Stimulated activated memory B cell treated with anti-CD40 and anti-IgM and Interleukin-4, amounts not matched to agents 10 μg/mL and 1 μg/mL and 100 μg/mL, for 72 hours (primary cell): ENCODE results near the gene PPP3CA.
"Not testable (repeated sequence)": the region's sequence is repeated elsewhere in the genome, so short reads cannot be mapped to it uniquely, and the experiment has no call there.

ENCODE experiments used
- ATAC-seq: fragments of 150-1000 bp; cut with Tn5 transposase; 2 replicates; pipeline ENCODE4 v1.10.0; 2021
- H3K27ac Mint-ChIP-seq: one replicate; pipeline ENCODE4 v1.8.0; 2022; ENCODE audit warnings: mild to moderate bottlenecking, mixed read lengths
- H3K27me3 Mint-ChIP-seq: one replicate; pipeline ENCODE4 v1.8.0; 2022; ENCODE audit warnings: mixed read lengths
- H3K36me3 Mint-ChIP-seq: one replicate; pipeline ENCODE4 v1.8.0; 2022; ENCODE audit warnings: mixed read lengths
- H3K4me1 Mint-ChIP-seq: one replicate; pipeline ENCODE4 v1.8.0; 2022; ENCODE audit warnings: mixed read lengths
- H3K4me3 Mint-ChIP-seq: one replicate; pipeline ENCODE4 v1.8.0; 2022; ENCODE audit warnings: mild to moderate bottlenecking, moderate library complexity, mixed read lengths
- H3K9me3 Mint-ChIP-seq: one replicate; pipeline ENCODE4 v1.8.0; 2022; ENCODE audit warnings: mixed read lengths

PPP3CA gene

GRCh38 chr4:101200561-101200960 lies 146.8 kb downstream of the PPP3CA start:
- Mint-ChIP-seq H3K4me1 (peaks cover 51% of the 10 kb centered on the region), H3K36me3 (peaks cover 6% of the 10 kb centered on the region), H3K27ac (peak overlapping the region; percentile 81), H3K27me3 (no peaks in the 10 kb centered on the region), H3K9me3 (no peaks in the 10 kb centered on the region), H3K4me3 (no peak overlapping the region)
- no peak for ATAC-seq

- H3K36me3 Mint-ChIP-seq = peaks cover 8% of the 10 kb centered on the region
These were observed 147.6 kb downstream of the PPP3CA start for GRCh38 chr4:101199507-101200285.

GRCh38 chr4:101198682-101199339 lies 148.5 kb downstream of the PPP3CA start:
- Mint-ChIP-seq H3K36me3 (peaks cover 8% of the 10 kb centered on the region), H3K27ac (peak overlapping the region; percentile 72), H3K27me3 (no peaks in the 10 kb centered on the region), H3K4me1 (peaks cover 47% of the 10 kb centered on the region), H3K9me3 (no peaks in the 10 kb centered on the region), H3K4me3 (no peak overlapping the region)
- ATAC-seq = no peak

More at GRCh38 chr4:101199507-101200285, 147.6 kb downstream of the PPP3CA start:
- H3K4me1 Mint-ChIP-seq = peaks cover 47% of the 10 kb centered on the region
- ATAC-seq = no peak
- H3K9me3 Mint-ChIP-seq = no peaks in the 10 kb centered on the region
- no peak overlapping the region for H3K4me3 Mint-ChIP-seq
- no peaks in the 10 kb centered on the region for H3K27me3 Mint-ChIP-seq
- no peak overlapping the region for H3K27ac Mint-ChIP-seq

- no peak for ATAC-seq
- H3K4me3 Mint-ChIP-seq = no peak overlapping the region
These were observed 150.0 kb downstream of the PPP3CA start for GRCh38 chr4:101197350-101197749.

GRCh38 chr4:101192244-101192643 lies 155.1 kb downstream of the PPP3CA start:
- peaks cover 34% of the 10 kb centered on the region for H3K4me1 Mint-ChIP-seq
- ATAC-seq = no peak
- no peaks in the 10 kb centered on the region for H3K27me3 Mint-ChIP-seq
- H3K9me3 Mint-ChIP-seq = no peaks in the 10 kb centered on the region
- H3K4me3 Mint-ChIP-seq = no peak overlapping the region
- H3K36me3 Mint-ChIP-seq = peaks cover 30% of the 10 kb centered on the region
- H3K27ac Mint-ChIP-seq = peak overlapping the region; percentile 41

More at GRCh38 chr4:101197350-101197749, 150.0 kb downstream of the PPP3CA start:
- Mint-ChIP-seq H3K9me3 (no peaks in the 10 kb centered on the region), H3K4me1 (peaks cover 51% of the 10 kb centered on the region), H3K36me3 (peaks cover 17% of the 10 kb centered on the region), H3K27ac (no peak overlapping the region), H3K27me3 (no peaks in the 10 kb centered on the region)

GRCh38 chr4:101191302-101192098 lies 155.8 kb downstream of the PPP3CA start:
- peaks cover 40% of the 10 kb centered on the region for H3K4me1 Mint-ChIP-seq
- H3K27ac Mint-ChIP-seq = peak overlapping the region; percentile 41
- no peaks in the 10 kb centered on the region for H3K9me3 Mint-ChIP-seq
- ATAC-seq = no peak
- H3K36me3 Mint-ChIP-seq = peaks cover 30% of the 10 kb centered on the region
- no peaks in the 10 kb centered on the region for H3K27me3 Mint-ChIP-seq
- H3K4me3 Mint-ChIP-seq = no peak overlapping the region

GRCh38 chr4:101190751-101191150 lies 156.6 kb downstream of the PPP3CA start:
- ATAC-seq = no peak
- H3K4me3 Mint-ChIP-seq = no peak overlapping the region
- H3K4me1 Mint-ChIP-seq = peaks cover 41% of the 10 kb centered on the region
- H3K9me3 Mint-ChIP-seq = no peaks in the 10 kb centered on the region
- no peaks in the 10 kb centered on the region for H3K27me3 Mint-ChIP-seq
- peaks cover 26% of the 10 kb centered on the region for H3K36me3 Mint-ChIP-seq
- no peak overlapping the region for H3K27ac Mint-ChIP-seq

- Mint-ChIP-seq H3K9me3 (no peaks in the 10 kb centered on the region), H3K36me3 (peaks cover 32% of the 10 kb centered on the region), H3K27me3 (no peaks in the 10 kb centered on the region), H3K4me3 (no peak overlapping the region), H3K27ac (no peak overlapping the region), H3K4me1 (peaks cover 58% of the 10 kb centered on the region)
- no peak for ATAC-seq
These were observed 158.4 kb downstream of the PPP3CA start for GRCh38 chr4:101188906-101189305.

- ATAC-seq = no peak
- H3K36me3 Mint-ChIP-seq = peaks cover 38% of the 10 kb centered on the region
These were observed 159.5 kb downstream of the PPP3CA start for GRCh38 chr4:101187841-101188240.

GRCh38 chr4:101186567-101187184 lies 160.7 kb downstream of the PPP3CA start:
- peaks cover 41% of the 10 kb centered on the region for H3K36me3 Mint-ChIP-seq
- peaks cover 58% of the 10 kb centered on the region for H3K4me1 Mint-ChIP-seq
- no peaks in the 10 kb centered on the region for H3K27me3 Mint-ChIP-seq
- H3K9me3 Mint-ChIP-seq = no peaks in the 10 kb centered on the region
- H3K4me3 Mint-ChIP-seq = no peak overlapping the region
- no peak for ATAC-seq
- peak overlapping the region; percentile 19 for H3K27ac Mint-ChIP-seq

More at GRCh38 chr4:101187841-101188240, 159.5 kb downstream of the PPP3CA start:
- Mint-ChIP-seq H3K9me3 (no peaks in the 10 kb centered on the region), H3K27me3 (no peaks in the 10 kb centered on the region), H3K4me3 (no peak overlapping the region), H3K27ac (no peak overlapping the region), H3K4me1 (peaks cover 59% of the 10 kb centered on the region)

- Mint-ChIP-seq H3K27me3 (no peaks in the 10 kb centered on the region), H3K4me1 (peaks cover 47% of the 10 kb centered on the region), H3K27ac (no peak overlapping the region), H3K36me3 (peaks cover 40% of the 10 kb centered on the region), H3K9me3 (no peaks in the 10 kb centered on the region), H3K4me3 (no peak overlapping the region)
- ATAC-seq = no peak
These were observed 162.7 kb downstream of the PPP3CA start for GRCh38 chr4:101184668-101185067.

GRCh38 chr4:101183666-101184373 lies 163.5 kb downstream of the PPP3CA start:
- ATAC-seq = no peak
- H3K27me3 Mint-ChIP-seq = no peaks in the 10 kb centered on the region

GRCh38 chr4:101183221-101183620 lies 164.1 kb downstream of the PPP3CA start:
- Mint-ChIP-seq H3K4me3 (no peak overlapping the region), H3K36me3 (peaks cover 42% of the 10 kb centered on the region), H3K27ac (no peak overlapping the region), H3K9me3 (no peaks in the 10 kb centered on the region), H3K27me3 (no peaks in the 10 kb centered on the region), H3K4me1 (peaks cover 50% of the 10 kb centered on the region)
- ATAC-seq = no peak

More at GRCh38 chr4:101183666-101184373, 163.5 kb downstream of the PPP3CA start:
- Mint-ChIP-seq H3K4me3 (no peak overlapping the region), H3K27ac (no peak overlapping the region), H3K36me3 (peaks cover 37% of the 10 kb centered on the region), H3K4me1 (peaks cover 45% of the 10 kb centered on the region), H3K9me3 (no peaks in the 10 kb centered on the region)

GRCh38 chr4:101182688-101183087 lies 164.6 kb downstream of the PPP3CA start:
- H3K27me3 Mint-ChIP-seq = not testable (repeated sequence)
- H3K4me1 Mint-ChIP-seq = peaks cover 50% of the 10 kb centered on the region

More at GRCh38 chr4:101182688-101183087, 164.6 kb downstream of the PPP3CA start:
- not testable (repeated sequence) for ATAC-seq, H3K9me3 Mint-ChIP-seq, H3K27ac Mint-ChIP-seq, H3K4me3 Mint-ChIP-seq
- H3K36me3 Mint-ChIP-seq = peaks cover 42% of the 10 kb centered on the region
